ENCODE measurements around the gene AIRE. TPM values are rescaled to one million over a fixed set of nuclear protein-coding genes. Genes with fewer than 3 reads are reported as not detected.

Gene AIRE
- total and polyA plus RNA-seq, 2 of the 13 experiments (the other 11 are each of a cell fraction or from before 2014, with no cell fraction given): not detected

- no peak for TF ChIP-seq GPN1 (CRISPR knock-in tag; IDR thresholded peaks at IDR 0.05; ENCODE audit: borderline replicate concordance)
- TF ChIP-seq ZFP1 (CRISPR knock-in tag; IDR thresholded peaks at IDR 0.05): no peak
- TF ChIP-seq ZNF207 (IDR thresholded peaks at IDR 0.05; ENCODE audit: borderline replicate concordance): no peak
- TF ChIP-seq ZFP90 (CRISPR knock-in tag; IDR thresholded peaks at IDR 0.05; ENCODE audit: borderline replicate concordance): no peak
- TF ChIP-seq ZC3H4 (CRISPR knock-in tag; IDR thresholded peaks at IDR 0.05; ENCODE audit: borderline replicate concordance): no peak
- no peak for TF ChIP-seq ETS1 (CRISPR knock-in tag; IDR thresholded peaks at IDR 0.05)
- no peak for TF ChIP-seq KDM5B (CRISPR knock-in tag; IDR thresholded peaks at IDR 0.05; ENCODE audit: borderline replicate concordance)
- no peak for TF ChIP-seq ZFP36L2 (CRISPR knock-in tag; IDR thresholded peaks at IDR 0.05)
- TF ChIP-seq DMTF1 (CRISPR knock-in tag; IDR thresholded peaks at IDR 0.05): no peak
- no peak for TF ChIP-seq HHEX (CRISPR knock-in tag; IDR thresholded peaks at IDR 0.05)
- peak; percentile 44; the same call in 1 of the 2 replicates for TF ChIP-seq YEATS4 (CRISPR knock-in tag; IDR thresholded peaks at IDR 0.05; ENCODE audit: borderline replicate concordance)
- no peak for TF ChIP-seq AGO2 (optimal IDR thresholded peaks at IDR 0.05; ENCODE audit: low read depth, low read length)
- TF ChIP-seq ZNF879 (CRISPR knock-in tag; IDR thresholded peaks at IDR 0.05): no peak
- TF ChIP-seq STAG1 (CRISPR knock-in tag; IDR thresholded peaks at IDR 0.05): no peak
- no peak for TF ChIP-seq ATF7 (IDR thresholded peaks at IDR 0.05)
- no peak for TF ChIP-seq ATF7 (CRISPR knock-in tag; IDR thresholded peaks at IDR 0.05)
- no peak for TF ChIP-seq TAF15 (IDR thresholded peaks at IDR 0.05; ENCODE audit: low read depth, low read length, poor library complexity, severe bottlenecking)
- no peak for TF ChIP-seq FOXK2 (IDR thresholded peaks at IDR 0.05)
- TF ChIP-seq ZNF747 (CRISPR knock-in tag; IDR thresholded peaks at IDR 0.05; ENCODE audit: borderline replicate concordance): no peak
- TF ChIP-seq, protein P1, sequence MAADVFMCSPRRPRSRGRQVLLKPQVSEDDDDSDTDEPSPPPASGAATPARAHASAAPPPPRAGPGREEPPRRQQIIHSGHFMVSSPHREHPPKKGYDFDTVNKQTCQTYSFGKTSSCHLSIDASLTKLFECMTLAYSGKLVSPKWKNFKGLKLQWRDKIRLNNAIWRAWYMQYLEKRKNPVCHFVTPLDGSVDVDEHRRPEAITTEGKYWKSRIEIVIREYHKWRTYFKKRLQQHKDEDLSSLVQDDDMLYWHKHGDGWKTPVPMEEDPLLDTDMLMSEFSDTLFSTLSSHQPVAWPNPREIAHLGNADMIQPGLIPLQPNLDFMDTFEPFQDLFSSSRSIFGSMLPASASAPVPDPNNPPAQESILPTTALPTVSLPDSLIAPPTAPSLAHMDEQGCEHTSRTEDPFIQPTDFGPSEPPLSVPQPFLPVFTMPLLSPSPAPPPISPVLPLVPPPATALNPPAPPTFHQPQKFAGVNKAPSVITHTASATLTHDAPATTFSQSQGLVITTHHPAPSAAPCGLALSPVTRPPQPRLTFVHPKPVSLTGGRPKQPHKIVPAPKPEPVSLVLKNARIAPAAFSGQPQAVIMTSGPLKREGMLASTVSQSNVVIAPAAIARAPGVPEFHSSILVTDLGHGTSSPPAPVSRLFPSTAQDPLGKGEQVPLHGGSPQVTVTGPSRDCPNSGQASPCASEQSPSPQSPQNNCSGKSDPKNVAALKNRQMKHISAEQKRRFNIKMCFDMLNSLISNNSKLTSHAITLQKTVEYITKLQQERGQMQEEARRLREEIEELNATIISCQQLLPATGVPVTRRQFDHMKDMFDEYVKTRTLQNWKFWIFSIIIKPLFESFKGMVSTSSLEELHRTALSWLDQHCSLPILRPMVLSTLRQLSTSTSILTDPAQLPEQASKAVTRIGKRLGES (CRISPR knock-in tag; IDR thresholded peaks at IDR 0.05; ENCODE audit: borderline replicate concordance): no peak
- no peak for TF ChIP-seq RNF219 (CRISPR knock-in tag; IDR thresholded peaks at IDR 0.05)
- TF ChIP-seq E2F1 (CRISPR knock-in tag; IDR thresholded peaks at IDR 0.05): no peak
Observed at GRCh38 chr21:44303490-44303981, 17.9 kb downstream of the AIRE start (continued).

All from HepG2 (cell line).